Right hindlimb (tissue), 1 donor: ENCODE data around the gene SERPINB7.

ENCODE experiments used
- DNase-seq: peaks from one replicate; pipeline ENCODE4 v3.0.0-alpha.2; 2018

SERPINB7 gene

GRCh38 chr18:63850020-63850419, 74.8 kb downstream of the SERPINB7 start:
- no peak for DNase-seq

DNA sequence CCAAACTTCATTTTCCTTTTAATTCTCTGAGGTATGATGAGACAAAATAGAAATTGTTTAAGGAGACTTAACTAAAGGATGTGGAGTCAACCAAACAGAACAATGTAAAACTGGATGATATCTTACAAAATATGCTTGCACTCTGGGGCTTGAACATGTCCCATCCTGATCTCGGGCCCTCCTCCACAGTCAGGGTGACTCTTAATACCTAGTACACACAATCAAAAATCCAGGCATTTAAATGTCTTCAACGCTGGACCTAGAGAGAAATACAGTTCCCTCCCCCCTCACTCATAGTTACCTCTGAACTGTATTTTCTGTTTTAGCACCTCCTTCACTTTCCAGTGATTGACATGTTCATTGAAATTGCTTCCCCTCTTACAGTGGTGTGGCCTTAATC, 75.4 kb downstream of the SERPINB7 start:
- no peak for DNase-seq
